IMR-90 (cell line): ENCODE data around the gene ZBTB44. TPM values are rescaled to one million over a fixed set of nuclear protein-coding genes. Genes with fewer than 3 reads are reported as not detected.

Source experiments
- ATAC-seq: fragments of 200-7000 bp; cut with Tn5 transposase; 2 replicates; pipeline ENCODE4 v1.9.1; 2020; ENCODE audit warnings: low read depth, mild to moderate bottlenecking, moderate library complexity
- BruUV-seq: library from RNA; stranded (reverse); fragments of 400-500 nt; replicated peaks from 2 replicates; lab custom pipeline; 2021; lab: Mats Ljungman, UMichigan
- CTCF ChIA-PET: fragments of 300-600 bp; formaldehyde crosslinking; extraction: SDS; loops from one replicate; lab custom pipeline; 2021; ENCODE audit warnings: antibody characterized with exemption; lab: Yijun Ruan, JAX
- POLR2A ChIA-PET: fragments of 300-600 bp; sonication (Branson Sonifier 250); formaldehyde crosslinking; loops from one replicate; lab custom pipeline; 2022; ENCODE audit warnings: antibody characterized with exemption; ENCODE audit not compliant: unreplicated experiment; lab: Charles Lee
- DNase-seq: peaks from one replicate; pipeline ENCODE4 v3.0.0; 2013
- H2AFZ ChIP-seq: replicated peaks from 2 replicates; pipeline ENCODE3; 2013; ENCODE audit warnings: low read length, mild to moderate bottlenecking; ENCODE audit not compliant: poor library complexity
- H2AK5ac ChIP-seq: 2 replicates; pipeline ENCODE4 v1.6.1; 2013; ENCODE audit warnings: low read depth, low read length, inconsistent platforms
- H2AK9ac ChIP-seq: replicated peaks from 2 replicates; pipeline ENCODE3; 2013; ENCODE audit warnings: mild to moderate bottlenecking, low read depth, low read length, moderate library complexity; ENCODE audit not compliant: poor library complexity
- H2BK120ac ChIP-seq: 2 replicates; pipeline ENCODE4 v1.6.1; 2013; ENCODE audit warnings: low read depth, low read length, inconsistent platforms
- H2BK15ac ChIP-seq: 3 replicates; pipeline ENCODE4 v1.6.1; 2013; ENCODE audit warnings: low read depth, low read length, inconsistent platforms
- H2BK20ac ChIP-seq: 2 replicates; pipeline ENCODE4 v1.6.1; 2013; ENCODE audit warnings: low read depth, mild to moderate bottlenecking, inconsistent platforms, low read length, moderate library complexity
- H2BK5ac ChIP-seq: 2 replicates; pipeline ENCODE4 v1.6.1; 2013; ENCODE audit warnings: mild to moderate bottlenecking, low read depth, low read length, inconsistent platforms; ENCODE audit not compliant: poor library complexity, severe bottlenecking
- H3K14ac ChIP-seq: replicated peaks from 2 replicates; pipeline ENCODE4 v1.6.1; 2013; ENCODE audit warnings: low read depth, low read length, inconsistent platforms
- H3K18ac ChIP-seq: 2 replicates; pipeline ENCODE4 v1.6.1; 2013; ENCODE audit warnings: low read depth, low read length, control low read depth
- H3K23ac ChIP-seq: 2 replicates; pipeline ENCODE4 v1.6.1; 2013; ENCODE audit warnings: low read depth, low read length, inconsistent platforms
- H3K27ac ChIP-seq: 2 replicates; pipeline ENCODE4 v1.5.1; 2013; ENCODE audit warnings: mild to moderate bottlenecking, control low read depth, low read length; ENCODE audit not compliant: insufficient read depth
- H3K27me3 ChIP-seq: 2 replicates; pipeline ENCODE4 v1.6.1; 2013; ENCODE audit warnings: low read length; ENCODE audit not compliant: control insufficient read depth, insufficient read depth
- H3K36me3 ChIP-seq: 2 replicates; pipeline ENCODE4 v1.6.1; 2013; ENCODE audit warnings: low read length, mixed read lengths; ENCODE audit not compliant: control insufficient read depth, insufficient read depth
- H3K4ac ChIP-seq: 2 replicates; pipeline ENCODE4 v1.6.1; 2013; ENCODE audit warnings: low read depth, low read length, inconsistent platforms
- H3K4me1 ChIP-seq: 2 replicates; pipeline ENCODE4 v1.6.1; 2013; ENCODE audit warnings: low read length, mixed read lengths; ENCODE audit not compliant: control insufficient read depth, insufficient read depth
- H3K4me2 ChIP-seq: 2 replicates; pipeline ENCODE4 v1.6.1; 2013; ENCODE audit warnings: low read depth, mild to moderate bottlenecking, control low read depth, low read length, moderate library complexity
- H3K4me3 ChIP-seq: 2 replicates; pipeline ENCODE4 v1.5.1; 2013; ENCODE audit warnings: low read depth, mild to moderate bottlenecking, control low read depth, low read length, moderate library complexity; ENCODE audit not compliant: insufficient read depth
- H3K56ac ChIP-seq: 2 replicates; pipeline ENCODE4 v1.6.1; 2013; ENCODE audit warnings: low read length, inconsistent platforms; ENCODE audit not compliant: insufficient read depth; ENCODE audit errors: extremely low read depth
- H3K79me1 ChIP-seq, 2 experiments: 2 replicates each; pipeline ENCODE4 v1.6.1; 2013; ENCODE audit warnings: low read length in 2 of 2, inconsistent platforms in 1 of 2, low read depth in 1 of 2
- H3K9ac ChIP-seq: 2 replicates; pipeline ENCODE4 v1.6.1; 2013; ENCODE audit warnings: low read depth, low read length, control low read depth
- H3K9me1 ChIP-seq: 2 replicates; pipeline ENCODE4 v1.6.1; 2013; ENCODE audit warnings: low read length, inconsistent platforms; ENCODE audit not compliant: insufficient read depth
- H3K9me3 ChIP-seq: 2 replicates; pipeline ENCODE4 v1.6.1; 2013; ENCODE audit warnings: low read length; ENCODE audit not compliant: control insufficient read depth, insufficient read depth
- H4K20me1 ChIP-seq: 2 replicates; pipeline ENCODE4 v1.6.1; 2013; ENCODE audit warnings: low read length, inconsistent platforms; ENCODE audit not compliant: insufficient read depth
- H4K5ac ChIP-seq: 2 replicates; pipeline ENCODE4 v1.6.1; 2013; ENCODE audit warnings: mild to moderate bottlenecking, low read depth, low read length, control low read depth
- H4K8ac ChIP-seq, 2 experiments: 2 replicates each; pipeline ENCODE4 v1.6.1; 2013; ENCODE audit warnings: low read depth in 2 of 2, low read length in 2 of 2, control low read depth in 1 of 2, inconsistent platforms in 1 of 2
- H4K91ac ChIP-seq: 2 replicates; pipeline ENCODE4 v1.6.1; 2013; ENCODE audit warnings: low read depth, low read length, inconsistent platforms; ENCODE audit not compliant: insufficient read depth
- BHLHE40 ChIP-seq: fragments of 150-350 bp; IDR thresholded peaks from 2 replicates; pipeline ENCODE4 v1.6.1; 2016; ENCODE audit warnings: mild to moderate bottlenecking, low read depth, low read length
- CEBPB ChIP-seq: IDR thresholded peaks from 2 replicates; pipeline ENCODE4 v1.6.1; 2012; ENCODE audit warnings: low read depth, low read length, improper control_type of control experiment
- CHD1 ChIP-seq: IDR thresholded peaks from 2 replicates; pipeline ENCODE4 v1.6.1; 2012; ENCODE audit warnings: low read depth, low read length, improper control_type of control experiment
- FOS ChIP-seq: fragments of 150-350 bp; IDR thresholded peaks from 2 replicates; pipeline ENCODE4 v1.6.1; 2016; ENCODE audit warnings: low read depth, low read length
- MAFK ChIP-seq: IDR thresholded peaks from 2 replicates; pipeline ENCODE4 v1.6.1; 2012; ENCODE audit warnings: low read depth, low read length, improper control_type of control experiment
- MXI1 ChIP-seq: IDR thresholded peaks from 2 replicates; pipeline ENCODE4 v1.6.1; 2012; ENCODE audit warnings: low read depth, mild to moderate bottlenecking, low read length, moderate library complexity, borderline replicate concordance
- NFE2L2 ChIP-seq: fragments of 150-350 bp; IDR thresholded peaks from 2 replicates; pipeline ENCODE4 v1.6.1; 2016; ENCODE audit warnings: low read depth, mild to moderate bottlenecking, low read length
- POLR2A ChIP-seq: IDR thresholded peaks from 2 replicates; pipeline ENCODE4 v1.6.1; 2012; ENCODE audit warnings: mild to moderate bottlenecking, low read depth, low read length
- RAD21 ChIP-seq: IDR thresholded peaks from 2 replicates; pipeline ENCODE4 v1.6.1; 2012; ENCODE audit warnings: low read length, improper control_type of control experiment
- RCOR1 ChIP-seq: IDR thresholded peaks from 2 replicates; pipeline ENCODE4 v1.6.1; 2012; ENCODE audit warnings: mild to moderate bottlenecking, low read length, improper control_type of control experiment; ENCODE audit not compliant: insufficient replicate concordance
- RFX5 ChIP-seq: IDR thresholded peaks from 2 replicates; pipeline ENCODE4 v1.8.0; 2012; ENCODE audit warnings: low read depth, mild to moderate bottlenecking, low read length, moderate library complexity
- SMC3 ChIP-seq: fragments of 150-350 bp; IDR thresholded peaks from 2 replicates; pipeline ENCODE4 v1.6.1; 2016; ENCODE audit warnings: low read depth, mild to moderate bottlenecking, antibody characterized with exemption, low read length, moderate library complexity
- WGBS, 2 experiments: methylation state at CpG; one replicate each; pipeline versions ENCODE4 v1.1.5 to v1.1.7; 2013; ENCODE audit warnings: missing lambda C conversion rate in 2 of 2; ENCODE audit not compliant: insufficient read length in 1 of 2; ENCODE audit errors: extremely low coverage in 2 of 2; 5-methylcytosine and 5-hydroxymethylcytosine counted together
- dilution Hi-C: fragments of 300-500 bp; cut with HindIII; formaldehyde crosslinking; loops from one replicate; pipeline ENCODE4 v1.14.3; 2018; ENCODE audit warnings: low sequenced_read_pairs; ENCODE audit not compliant: unreplicated experiment
- in situ Hi-C: fragments of 300-500 bp; cut with MboI; formaldehyde crosslinking; loops from 3 replicates; pipeline ENCODE4 v1.14.3; 2019; ENCODE audit warnings: low sequenced_read_pairs, inconsistent platforms, mixed read lengths
- intact Hi-C: fragments of 100-400 bp; cut with micrococcal nuclease; formaldehyde crosslinking; loops from 2 replicates; pipeline ENCODE4 v1.10.0; 2022
- polyA plus RNA-seq, 3 experiments: library from polyadenylated mRNA; depleted of rRNA; stranded (reverse); fragments of >200 nt; gene quantifications; 2 replicates each; pipeline ENCODE4 v1.2.3, GENCODE V29; 2012; ENCODE audit warnings: low replicate concordance in 1 of 3
- total RNA-seq: library from RNA; depleted of rRNA; stranded (reverse); fragments of >200 nt; gene quantifications from 2 replicates; pipeline ENCODE4 v1.2.3, GENCODE V29; 2012
- TF ChIP-seq, protein P1 (sequence below): fragments of 150-350 bp; IDR thresholded peaks from 2 replicates; pipeline ENCODE4 v1.6.1; 2016; ENCODE audit warnings: low read depth, mild to moderate bottlenecking, low read length, moderate library complexity, borderline replicate concordance
- TF ChIP-seq, protein P2 (sequence below): fragments of 150-350 bp; IDR thresholded peaks from 2 replicates; pipeline ENCODE4 v1.6.1; 2017; ENCODE audit warnings: mild to moderate bottlenecking, antibody characterized with exemption, low read length, low read depth
- TF ChIP-seq, protein P3 (sequence below): conservative IDR thresholded peaks from 2 replicates; pipeline ENCODE4 v1.5.1; 2012; ENCODE audit warnings: mild to moderate bottlenecking, low read depth, low read length, improper control_type of control experiment

ZBTB44 gene
- total and polyA plus RNA-seq, 2 of the 4 experiments (the other 2 are of a cell fraction) = 6.9 to 23.3 TPM

DNA sequence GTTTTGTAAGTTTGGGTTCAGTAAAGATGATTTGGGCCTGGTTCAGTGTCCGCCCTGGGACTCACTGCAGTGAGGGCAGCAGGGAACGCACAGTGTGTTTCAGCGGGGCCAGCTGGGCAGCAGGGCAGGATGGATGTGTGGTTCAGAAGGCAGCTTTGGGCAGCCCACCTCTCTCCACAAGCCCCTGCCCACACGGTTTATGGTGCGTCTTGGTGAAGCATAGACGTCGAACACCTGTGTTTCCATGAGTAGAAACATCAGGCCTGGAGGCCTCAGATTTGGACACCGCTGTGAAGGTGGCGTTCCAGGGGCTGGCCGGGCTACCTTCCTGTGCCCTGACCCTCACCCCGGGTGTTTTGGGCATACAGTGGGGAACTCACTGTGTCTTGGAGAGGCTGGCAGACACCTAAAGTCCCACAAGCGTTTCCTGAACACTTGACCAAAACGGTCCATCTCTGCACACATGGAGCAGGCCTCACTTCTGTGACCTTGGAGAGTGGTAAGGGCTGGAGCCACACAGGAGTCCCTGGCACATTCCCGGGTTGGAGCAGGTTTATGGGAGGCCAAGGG, 96.1 kb downstream of the ZBTB44 start:
- H3K18ac ChIP-seq = no peak overlapping the region
- H4K20me1 ChIP-seq = no peaks in the 10 kb centered on the region
- in situ Hi-C loops (loop anchor here (10.0 to 25.0 kb wide), 2 partner anchors 169 to 646 kb away; no protein-coding TSS in a partner anchor), dilution Hi-C loops (no loop called here), intact Hi-C loops (loop anchor here (10.0 kb wide), 1 partner anchor 646 kb away; no protein-coding TSS in a partner anchor)
- H4K5ac ChIP-seq = no peak overlapping the region
- no peaks in the 10 kb centered on the region for H3K36me3 ChIP-seq
- no CpG with 5 or more reads among the region's 14 CpGs for WGBS, 2 experiments
- H3K4ac ChIP-seq = no peak overlapping the region
- no peaks in the 10 kb centered on the region for H3K9me1 ChIP-seq
- H3K9me3 ChIP-seq = no peaks in the 10 kb centered on the region
- no peak overlapping the region for H3K14ac ChIP-seq
- no peak overlapping the region for H4K8ac ChIP-seq
- no peak overlapping the region for H3K4me3 ChIP-seq
- H2AK5ac ChIP-seq = no peak overlapping the region
- TF ChIP-seq, protein P1, sequence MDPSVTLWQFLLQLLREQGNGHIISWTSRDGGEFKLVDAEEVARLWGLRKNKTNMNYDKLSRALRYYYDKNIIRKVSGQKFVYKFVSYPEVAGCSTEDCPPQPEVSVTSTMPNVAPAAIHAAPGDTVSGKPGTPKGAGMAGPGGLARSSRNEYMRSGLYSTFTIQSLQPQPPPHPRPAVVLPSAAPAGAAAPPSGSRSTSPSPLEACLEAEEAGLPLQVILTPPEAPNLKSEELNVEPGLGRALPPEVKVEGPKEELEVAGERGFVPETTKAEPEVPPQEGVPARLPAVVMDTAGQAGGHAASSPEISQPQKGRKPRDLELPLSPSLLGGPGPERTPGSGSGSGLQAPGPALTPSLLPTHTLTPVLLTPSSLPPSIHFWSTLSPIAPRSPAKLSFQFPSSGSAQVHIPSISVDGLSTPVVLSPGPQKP = no peak
- TF ChIP-seq RAD21 (no peak), POLR2A (no peak), CHD1 (no peak), MAFK (no peak), RFX5 (no peak), FOS (no peak), CEBPB (no peak), NFE2L2 (no peak), RCOR1 (no peak), MXI1 (no peak), SMC3 (no peak), BHLHE40 (no peak)
- TF ChIP-seq, protein P2, sequence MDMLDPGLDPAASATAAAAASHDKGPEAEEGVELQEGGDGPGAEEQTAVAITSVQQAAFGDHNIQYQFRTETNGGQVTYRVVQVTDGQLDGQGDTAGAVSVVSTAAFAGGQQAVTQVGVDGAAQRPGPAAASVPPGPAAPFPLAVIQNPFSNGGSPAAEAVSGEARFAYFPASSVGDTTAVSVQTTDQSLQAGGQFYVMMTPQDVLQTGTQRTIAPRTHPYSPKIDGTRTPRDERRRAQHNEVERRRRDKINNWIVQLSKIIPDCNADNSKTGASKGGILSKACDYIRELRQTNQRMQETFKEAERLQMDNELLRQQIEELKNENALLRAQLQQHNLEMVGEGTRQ = no peak
- TF ChIP-seq, protein P3, sequence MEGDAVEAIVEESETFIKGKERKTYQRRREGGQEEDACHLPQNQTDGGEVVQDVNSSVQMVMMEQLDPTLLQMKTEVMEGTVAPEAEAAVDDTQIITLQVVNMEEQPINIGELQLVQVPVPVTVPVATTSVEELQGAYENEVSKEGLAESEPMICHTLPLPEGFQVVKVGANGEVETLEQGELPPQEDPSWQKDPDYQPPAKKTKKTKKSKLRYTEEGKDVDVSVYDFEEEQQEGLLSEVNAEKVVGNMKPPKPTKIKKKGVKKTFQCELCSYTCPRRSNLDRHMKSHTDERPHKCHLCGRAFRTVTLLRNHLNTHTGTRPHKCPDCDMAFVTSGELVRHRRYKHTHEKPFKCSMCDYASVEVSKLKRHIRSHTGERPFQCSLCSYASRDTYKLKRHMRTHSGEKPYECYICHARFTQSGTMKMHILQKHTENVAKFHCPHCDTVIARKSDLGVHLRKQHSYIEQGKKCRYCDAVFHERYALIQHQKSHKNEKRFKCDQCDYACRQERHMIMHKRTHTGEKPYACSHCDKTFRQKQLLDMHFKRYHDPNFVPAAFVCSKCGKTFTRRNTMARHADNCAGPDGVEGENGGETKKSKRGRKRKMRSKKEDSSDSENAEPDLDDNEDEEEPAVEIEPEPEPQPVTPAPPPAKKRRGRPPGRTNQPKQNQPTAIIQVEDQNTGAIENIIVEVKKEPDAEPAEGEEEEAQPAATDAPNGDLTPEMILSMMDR = no peak
- H3K27ac ChIP-seq = no peak overlapping the region
- no peak overlapping the region for H2BK20ac ChIP-seq
- ATAC-seq (no peak), DNase-seq (no peak)
- no peaks in the 10 kb centered on the region for H3K79me1 ChIP-seq
- CTCF ChIA-PET = no interaction called here
- H2AK9ac ChIP-seq = no peak overlapping the region
- no peak overlapping the region for H2BK120ac ChIP-seq
- POLR2A ChIA-PET = no interaction called here
- no peak overlapping the region for H2BK15ac ChIP-seq
- H3K4me1 ChIP-seq = no peaks in the 10 kb centered on the region
- no peak overlapping the region for H3K23ac ChIP-seq
- no TSS peak for BruUV-seq
- H3K56ac ChIP-seq = no peak overlapping the region
- peaks cover 24% of the 10 kb centered on the region for H3K27me3 ChIP-seq
- H4K91ac ChIP-seq = no peak overlapping the region
- H3K4me2 ChIP-seq = no peak overlapping the region
- H3K9ac ChIP-seq = no peak overlapping the region
- H2AFZ ChIP-seq = no peak overlapping the region
- H2BK5ac ChIP-seq = no peak overlapping the region
